Measurements from ENCODE around the gene LECT2. TPM values are rescaled to one million over a fixed set of nuclear protein-coding genes. Genes with fewer than 3 reads are reported as not detected.

Gene LECT2
- total RNA-seq, 2 experiments from 2014 or later: not detected

GRCh38 chr5:135979510-135979909 lies 24.7 kb upstream of the LECT2 start:
- H3K36me3 Mint-ChIP-seq (ENCODE audit: low read depth): no peaks in the 10 kb centered on the region
- no peak overlapping the region for H3K4me3 Mint-ChIP-seq
- no peak for TF ChIP-seq CTCF (IDR thresholded peaks at IDR 0.05)
- ATAC-seq (no peak), DNase-seq (no peak)
- peaks cover 22% of the 10 kb centered on the region for H3K27me3 Mint-ChIP-seq
- intact Hi-C loops (cut with micrococcal nuclease): loop anchor here (10.0 kb wide), 1 partner anchor 105 kb away; no protein-coding TSS in a partner anchor
- ChIA-PET POLR2A (no interaction called here), CTCF (interaction anchor here (2.3 to 2.5 kb wide), 2 partner anchors 7 to 101 kb away, joined by 6 to 10 read pairs; no protein-coding TSS in a partner anchor)
- H3K9me3 Mint-ChIP-seq: no peaks in the 10 kb centered on the region
- H3K27ac Mint-ChIP-seq: no peak overlapping the region
- H3K4me1 Mint-ChIP-seq (ENCODE audit: low read depth): no peaks in the 10 kb centered on the region

GRCh38 chr5:135978993-135979392 lies 24.2 kb upstream of the LECT2 start:
- no peak for TF ChIP-seq CTCF (IDR thresholded peaks at IDR 0.05)
- ChIA-PET POLR2A (no interaction called here), CTCF (interaction anchor here (2.3 to 2.5 kb wide), 2 partner anchors 8 to 102 kb away, joined by 6 to 10 read pairs; no protein-coding TSS in a partner anchor)
- H3K9me3 Mint-ChIP-seq: no peaks in the 10 kb centered on the region
- H3K27ac Mint-ChIP-seq: no peak overlapping the region
- intact Hi-C loops (cut with micrococcal nuclease): loop anchor here (10.0 kb wide), 1 partner anchor 106 kb away; no protein-coding TSS in a partner anchor
- ATAC-seq: no peak
- H3K27me3 Mint-ChIP-seq: peaks cover 22% of the 10 kb centered on the region
- H3K4me3 Mint-ChIP-seq: no peak overlapping the region
- H3K4me1 Mint-ChIP-seq (ENCODE audit: low read depth): no peaks in the 10 kb centered on the region
- DNase-seq: no peak
- H3K36me3 Mint-ChIP-seq (ENCODE audit: low read depth): no peaks in the 10 kb centered on the region

GRCh38 chr5:135978212-135978631 lies 23.4 kb upstream of the LECT2 start:
- CTCF ChIA-PET: interaction anchor here (1.1 to 2.5 kb wide), 7 partner anchors 9 to 200 kb away, joined by 3 to 10 read pairs (median 6); no protein-coding TSS in a partner anchor

GRCh38 chr5:135977375-135977928 lies 22.7 kb upstream of the LECT2 start:
- Mint-ChIP-seq H3K27me3 (peaks cover 29% of the 10 kb centered on the region), H3K36me3 (ENCODE audit: low read depth) (no peaks in the 10 kb centered on the region), H3K27ac (no peak overlapping the region), H3K4me1 (ENCODE audit: low read depth) (no peaks in the 10 kb centered on the region), H3K4me3 (no peak overlapping the region), H3K9me3 (no peaks in the 10 kb centered on the region)
- TF ChIP-seq CTCF (IDR thresholded peaks at IDR 0.05): peak; percentile 77
- intact Hi-C loops (cut with micrococcal nuclease): loop anchor here (10.0 kb wide), 1 partner anchor 107 kb away; no protein-coding TSS in a partner anchor
- ChIA-PET CTCF (interaction anchor here (1.1 to 2.5 kb wide), 7 partner anchors 9 to 201 kb away, joined by 3 to 10 read pairs (median 6); no protein-coding TSS in a partner anchor), POLR2A (interaction anchor here (1.0 kb wide), 1 partner anchor 103 kb away, joined by 3 read pairs; no protein-coding TSS in a partner anchor)
- DNase-seq: peak; percentile 62
- ATAC-seq: peak; percentile 91

More at GRCh38 chr5:135978212-135978631, 23.4 kb upstream of the LECT2 start:
- no peak for TF ChIP-seq CTCF (IDR thresholded peaks at IDR 0.05)
- no peaks in the 10 kb centered on the region for H3K9me3 Mint-ChIP-seq
- DNase-seq (no peak), ATAC-seq (no peak)
- peaks cover 29% of the 10 kb centered on the region for H3K27me3 Mint-ChIP-seq
- H3K4me3 Mint-ChIP-seq: no peak overlapping the region
- POLR2A ChIA-PET: interaction anchor here (1.0 kb wide), 1 partner anchor 103 kb away, joined by 3 read pairs; no protein-coding TSS in a partner anchor
- no peaks in the 10 kb centered on the region for H3K4me1 Mint-ChIP-seq (ENCODE audit: low read depth)
- intact Hi-C loops (cut with micrococcal nuclease): loop anchor here (10.0 kb wide), 1 partner anchor 107 kb away; no protein-coding TSS in a partner anchor
- no peaks in the 10 kb centered on the region for H3K36me3 Mint-ChIP-seq (ENCODE audit: low read depth)
- H3K27ac Mint-ChIP-seq: no peak overlapping the region

- no peaks in the 10 kb centered on the region for H3K9me3 Mint-ChIP-seq
- intact Hi-C loops (cut with micrococcal nuclease): loop anchor here (10.0 kb wide), 1 partner anchor 109 kb away; no protein-coding TSS in a partner anchor
- no peak overlapping the region for H3K4me3 Mint-ChIP-seq
- TF ChIP-seq CTCF (IDR thresholded peaks at IDR 0.05): no peak
- no peak for ATAC-seq
- no peak overlapping the region for H3K27ac Mint-ChIP-seq
- DNase-seq: no peak
- ChIA-PET POLR2A (no interaction called here), CTCF (interaction anchor here (0.9 to 1.1 kb wide), 2 partner anchors 11 to 114 kb away, joined by 3 read pairs; no protein-coding TSS in a partner anchor)
- peaks cover 34% of the 10 kb centered on the region for H3K27me3 Mint-ChIP-seq
- H3K4me1 Mint-ChIP-seq (ENCODE audit: low read depth): no peaks in the 10 kb centered on the region
- H3K36me3 Mint-ChIP-seq (ENCODE audit: low read depth): no peaks in the 10 kb centered on the region
Measured at GRCh38 chr5:135976216-135976615, 21.4 kb upstream of the LECT2 start.

Measured in activated CD8-positive, alpha-beta T cell treated with anti-CD3 and anti-CD28 coated beads for 36 hours (primary cell).